Muscle layer of colon (tissue), 2 donors: ENCODE measurements around the gene ATP8B1.
"Not testable (repeated sequence)": the region's sequence is repeated elsewhere in the genome, so short reads cannot be mapped to it uniquely, and the experiment has no call there.

Experiments used
- H3K27ac ChIP-seq: one replicate; pipeline ENCODE4 v1.7.0; 2013; ENCODE audit warnings: low read depth, mild to moderate bottlenecking, low read length, moderate library complexity
- H3K27me3 ChIP-seq, 2 donors: one replicate each; pipeline ENCODE4 v1.7.0; 2013; ENCODE audit warnings: low read length in 2 of 2, mild to moderate bottlenecking in 2 of 2; ENCODE audit not compliant: insufficient read depth in 2 of 2, control insufficient read depth in 1 of 2
- H3K36me3 ChIP-seq: one replicate; pipeline ENCODE4 v1.7.0; 2013; ENCODE audit warnings: mild to moderate bottlenecking, low read length; ENCODE audit not compliant: insufficient read depth
- H3K4me1 ChIP-seq: one replicate; pipeline ENCODE4 v1.7.0; 2013; ENCODE audit warnings: mild to moderate bottlenecking, low read length; ENCODE audit not compliant: insufficient read depth
- H3K4me3 ChIP-seq, 2 donors: one replicate each; pipeline ENCODE4 v1.7.0; 2013; ENCODE audit warnings: low read length in 2 of 2, low read depth in 1 of 2, mild to moderate bottlenecking in 1 of 2, moderate library complexity in 1 of 2
- H3K9ac ChIP-seq: one replicate; pipeline ENCODE4 v1.7.0; 2013; ENCODE audit warnings: low read length
- H3K9me3 ChIP-seq: one replicate; pipeline ENCODE4 v1.7.0; 2013; ENCODE audit warnings: mild to moderate bottlenecking, low read length
- donor health status: abdominal sarcoma.
- donor health status: Adenocarcinoma of cecum.

ATP8B1 gene

DNA sequence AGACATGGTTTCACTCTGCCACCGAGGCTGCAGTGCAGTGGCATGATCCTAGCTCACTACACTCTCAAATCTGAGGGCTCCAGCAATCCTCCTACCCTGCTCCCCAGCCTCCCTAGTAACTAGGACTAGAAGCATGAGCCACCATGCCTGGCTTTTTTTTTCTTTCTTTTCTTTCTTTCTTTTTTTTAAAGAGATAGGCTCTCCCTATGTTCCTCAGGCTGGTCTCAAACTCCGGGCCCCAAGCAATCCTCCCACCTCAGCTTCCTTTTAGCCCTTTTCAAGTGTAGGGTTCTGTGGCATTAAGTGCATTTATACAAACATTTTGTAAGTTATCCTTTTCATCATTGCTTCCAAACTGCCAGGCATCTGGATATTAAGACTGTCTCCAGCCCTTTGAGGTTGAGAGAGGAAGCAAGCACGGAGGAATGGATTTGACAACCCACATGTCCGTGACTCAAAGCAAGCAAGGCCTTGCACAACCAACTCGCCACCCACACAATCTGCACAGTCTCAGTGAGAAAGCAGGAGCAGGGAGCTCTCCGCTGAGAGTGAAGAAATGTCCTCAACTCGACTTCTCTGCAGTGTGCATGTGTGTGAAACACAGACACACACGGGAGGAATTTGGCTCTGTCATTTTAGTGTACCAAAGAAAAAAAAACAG, 65.6 kb downstream of the ATP8B1 start:
- no peak overlapping the region for H3K27ac ChIP-seq
- H3K9me3 ChIP-seq, result peaks cover 4% of the 10 kb centered on the region
- no peak overlapping the region for H3K4me3 ChIP-seq
- H3K9ac ChIP-seq, result no peak overlapping the region
- H3K36me3 ChIP-seq, result no peaks in the 10 kb centered on the region
- no peaks in the 10 kb centered on the region for H3K27me3 ChIP-seq
- H3K4me1 ChIP-seq, result peaks cover 9% of the 10 kb centered on the region

DNA sequence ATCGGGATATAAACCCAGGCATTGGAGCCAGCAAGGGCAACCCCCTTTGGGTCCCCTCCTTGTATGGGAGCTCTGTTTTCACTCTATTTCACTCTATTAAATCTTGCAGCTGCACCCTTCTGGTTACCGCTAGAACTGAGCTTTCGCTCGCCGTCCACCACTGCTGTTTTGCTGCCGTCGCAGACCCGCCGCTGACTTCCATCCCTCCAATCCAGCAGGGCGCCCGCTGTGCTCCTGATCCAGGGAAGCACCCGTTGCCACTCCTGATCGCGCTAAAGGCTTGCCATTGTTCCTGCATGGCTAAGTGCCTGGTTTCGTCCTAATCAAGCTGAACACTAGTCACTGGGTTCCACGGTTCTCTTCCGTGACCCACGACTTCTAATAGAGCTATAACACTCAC, 68.1 kb downstream of the ATP8B1 start:
- H3K36me3 ChIP-seq, H3K27me3 ChIP-seq, H3K4me1 ChIP-seq, H3K9ac ChIP-seq, H3K27ac ChIP-seq, H3K9me3 ChIP-seq, H3K4me3 ChIP-seq: not testable (repeated sequence)

DNA sequence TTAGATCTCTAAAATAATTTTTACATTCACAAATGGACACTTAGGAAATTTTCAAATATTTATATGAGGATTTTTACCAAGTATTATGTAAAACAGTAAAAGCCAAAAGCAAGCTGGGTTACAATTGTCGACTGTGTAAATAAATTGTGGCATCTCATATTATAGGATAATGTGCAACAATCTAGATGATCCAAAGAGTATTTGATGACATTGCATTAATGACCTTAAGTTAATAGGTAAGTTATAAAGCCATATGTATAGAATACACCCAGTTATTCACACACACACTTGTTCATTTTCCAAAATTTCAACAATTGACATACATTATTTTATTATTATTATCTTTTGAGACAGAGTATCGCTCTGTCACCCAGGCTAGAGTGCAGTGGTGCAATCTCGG, 69.3 kb downstream of the ATP8B1 start:
- no peak overlapping the region for H3K27ac ChIP-seq
- no peaks in the 10 kb centered on the region for H3K9me3 ChIP-seq
- H3K4me3 ChIP-seq, result no peak overlapping the region
- no peaks in the 10 kb centered on the region for H3K27me3 ChIP-seq
- H3K36me3 ChIP-seq, result no peaks in the 10 kb centered on the region
- H3K9ac ChIP-seq, result no peak overlapping the region
- H3K4me1 ChIP-seq, result peaks cover 9% of the 10 kb centered on the region

DNA sequence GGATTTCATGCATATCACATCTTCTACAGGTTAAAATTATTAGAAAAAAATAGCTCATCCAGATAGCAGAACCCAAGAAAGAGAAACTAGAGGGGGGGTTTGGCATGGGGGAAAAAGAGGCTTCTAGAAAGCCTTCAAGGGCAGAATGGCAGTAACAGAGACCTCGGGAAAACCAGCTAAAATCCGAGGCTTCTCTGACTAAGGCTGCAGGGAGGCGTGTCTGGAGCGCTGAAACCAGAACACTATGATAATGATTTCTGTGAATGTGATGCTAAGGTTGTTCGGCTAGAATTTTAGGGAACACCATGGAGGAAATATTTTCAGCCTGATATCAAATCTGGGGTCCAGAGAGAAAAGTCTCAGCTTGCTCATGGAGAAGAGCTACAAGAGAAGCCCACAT, 73.0 kb downstream of the ATP8B1 start:
- H3K9ac ChIP-seq, result no peak overlapping the region
- H3K4me3 ChIP-seq, result no peak overlapping the region
- H3K27ac ChIP-seq, result no peak overlapping the region
- H3K27me3 ChIP-seq, result no peaks in the 10 kb centered on the region
- H3K9me3 ChIP-seq, result no peaks in the 10 kb centered on the region
- no peaks in the 10 kb centered on the region for H3K36me3 ChIP-seq
- H3K4me1 ChIP-seq, result no peaks in the 10 kb centered on the region

DNA sequence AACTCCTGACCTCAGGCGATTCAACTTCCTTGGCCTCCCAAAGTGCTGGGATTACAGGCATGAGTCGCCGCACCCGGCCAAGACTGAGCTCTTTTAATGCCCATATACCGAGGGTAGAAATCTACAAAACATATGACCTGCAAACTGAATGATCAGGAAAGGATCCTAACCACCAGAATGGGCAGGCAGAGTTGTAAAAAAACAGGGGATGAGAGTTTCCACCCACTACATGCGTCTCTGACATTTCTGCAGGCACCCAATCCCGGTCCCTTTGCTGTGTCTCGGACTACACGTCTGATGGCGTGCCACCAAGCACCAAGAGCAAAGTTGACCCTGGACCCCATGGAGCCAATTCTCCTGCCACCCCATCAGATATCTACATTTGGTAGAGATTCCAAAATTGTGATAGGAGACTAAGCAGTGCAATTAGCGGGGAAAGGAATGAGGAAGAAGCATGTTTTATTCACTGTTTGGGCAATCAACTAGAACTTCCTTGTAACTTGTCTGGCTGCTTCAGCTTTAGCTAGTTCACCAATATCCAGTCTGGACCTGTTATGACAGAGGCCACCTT, 74.1 kb downstream of the ATP8B1 start:
- Histone ChIP-seq H3K9ac (no peak overlapping the region), H3K4me1 (no peaks in the 10 kb centered on the region), H3K27me3 (no peaks in the 10 kb centered on the region), H3K4me3 (no peak overlapping the region), H3K36me3 (no peaks in the 10 kb centered on the region), H3K27ac (no peak overlapping the region), H3K9me3 (no peaks in the 10 kb centered on the region)

DNA sequence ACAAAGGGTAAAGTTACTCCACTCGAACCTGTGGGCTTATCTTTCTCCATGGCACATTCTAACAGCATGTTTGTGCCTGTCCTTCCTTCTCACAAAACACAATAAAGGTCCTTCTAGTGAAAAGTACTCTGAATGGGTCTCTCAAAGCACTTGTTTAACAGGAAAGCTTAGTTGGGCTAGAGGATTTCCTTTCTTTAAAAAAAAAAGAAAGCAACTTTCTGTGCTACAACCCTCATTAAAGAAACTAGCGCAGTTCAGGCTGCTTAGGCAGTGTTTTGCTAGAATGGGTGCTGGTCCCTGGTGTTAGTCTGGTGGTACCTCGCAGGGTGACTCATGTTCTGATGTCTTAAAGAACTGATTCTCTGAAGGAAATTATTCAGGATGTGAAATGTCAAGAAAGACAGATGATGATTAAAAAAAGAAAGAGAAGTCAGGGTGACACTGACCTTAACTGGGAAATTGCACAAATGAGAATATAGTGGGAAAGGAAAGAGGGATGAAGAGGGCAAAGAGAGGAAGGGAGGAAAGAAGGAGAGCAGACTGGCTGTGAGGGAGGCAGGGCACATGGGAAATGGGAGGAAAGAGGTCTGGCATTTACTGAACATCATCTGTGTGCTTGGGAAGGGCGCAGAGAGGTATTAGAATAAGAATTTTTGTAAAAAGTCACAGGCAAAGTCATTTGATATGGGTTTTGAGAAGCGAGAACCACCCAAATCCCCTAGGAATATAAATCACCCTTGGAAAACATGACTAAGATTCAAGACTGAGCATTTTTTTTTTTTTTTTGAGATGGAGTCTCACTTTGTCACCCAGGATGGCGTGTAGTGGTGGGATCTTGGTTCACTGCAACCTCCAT, 74.9 kb downstream of the ATP8B1 start:
- Histone ChIP-seq H3K27me3 (no peaks in the 10 kb centered on the region), H3K4me1 (no peaks in the 10 kb centered on the region), H3K4me3 (no peak overlapping the region), H3K36me3 (no peaks in the 10 kb centered on the region), H3K9me3 (no peaks in the 10 kb centered on the region), H3K9ac (no peak overlapping the region), H3K27ac (no peak overlapping the region)

DNA sequence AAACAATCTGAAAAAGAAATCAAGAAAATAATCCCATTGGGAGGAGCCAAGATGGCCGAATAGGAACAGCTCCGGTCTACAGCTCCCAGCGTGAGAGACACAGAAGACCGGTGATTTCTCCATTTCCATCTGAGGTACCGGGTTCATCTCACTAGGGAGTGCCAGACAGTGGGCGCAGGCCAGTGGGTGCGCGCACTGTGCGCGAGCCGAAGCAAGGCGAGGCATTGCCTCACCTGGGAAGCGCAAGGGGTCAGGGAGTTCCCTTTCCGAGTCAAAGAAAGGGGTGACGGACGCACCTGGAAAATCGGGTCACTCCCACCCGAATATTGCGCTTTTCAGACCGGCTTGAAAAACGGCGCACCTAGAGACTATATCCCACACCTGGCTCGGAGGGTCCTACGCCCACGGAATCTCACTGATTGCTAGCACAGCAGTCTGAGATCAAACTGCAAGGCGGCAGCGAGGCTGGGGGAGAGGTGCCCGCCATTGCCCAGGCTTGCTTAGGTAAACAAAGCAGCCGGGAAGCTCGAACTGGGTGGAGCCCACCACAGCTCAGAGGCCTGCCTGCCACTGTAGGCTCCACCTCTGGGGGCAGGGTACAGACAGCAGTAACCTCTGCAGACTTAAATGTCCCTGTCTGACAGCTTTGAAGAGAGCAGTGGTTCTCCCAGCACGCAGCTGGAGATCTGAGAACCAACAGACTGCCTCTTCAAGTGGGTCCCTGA, 83.7 kb downstream of the ATP8B1 start:
- H3K9me3 ChIP-seq, H3K36me3 ChIP-seq, H3K4me1 ChIP-seq, H3K4me3 ChIP-seq, H3K27ac ChIP-seq, H3K27me3 ChIP-seq, H3K9ac ChIP-seq: not testable (repeated sequence)

DNA sequence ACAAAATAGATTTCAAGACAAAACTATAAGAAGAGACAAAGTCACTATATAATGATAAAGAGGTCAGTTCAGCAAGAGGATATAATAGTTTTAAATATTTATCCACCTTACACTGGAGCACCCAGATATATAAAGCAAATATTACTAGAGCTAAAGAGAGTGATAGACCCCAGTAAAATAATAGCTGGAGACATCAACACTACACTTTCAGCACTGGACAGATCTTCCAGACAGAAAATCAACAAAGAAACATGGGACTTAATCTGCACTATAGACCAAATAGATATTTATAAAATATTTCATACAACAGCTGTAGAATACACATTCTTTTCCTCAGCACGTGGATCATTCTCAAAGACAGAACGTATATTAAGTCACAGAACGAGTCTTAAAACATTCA, 86.6 kb downstream of the ATP8B1 start:
- H3K9me3 ChIP-seq, result no peaks in the 10 kb centered on the region
- no peak overlapping the region for H3K9ac ChIP-seq
- peaks cover 8% of the 10 kb centered on the region for H3K4me1 ChIP-seq
- H3K27me3 ChIP-seq, result no peaks in the 10 kb centered on the region
- H3K27ac ChIP-seq, result no peak overlapping the region
- no peak overlapping the region for H3K4me3 ChIP-seq
- no peaks in the 10 kb centered on the region for H3K36me3 ChIP-seq

DNA sequence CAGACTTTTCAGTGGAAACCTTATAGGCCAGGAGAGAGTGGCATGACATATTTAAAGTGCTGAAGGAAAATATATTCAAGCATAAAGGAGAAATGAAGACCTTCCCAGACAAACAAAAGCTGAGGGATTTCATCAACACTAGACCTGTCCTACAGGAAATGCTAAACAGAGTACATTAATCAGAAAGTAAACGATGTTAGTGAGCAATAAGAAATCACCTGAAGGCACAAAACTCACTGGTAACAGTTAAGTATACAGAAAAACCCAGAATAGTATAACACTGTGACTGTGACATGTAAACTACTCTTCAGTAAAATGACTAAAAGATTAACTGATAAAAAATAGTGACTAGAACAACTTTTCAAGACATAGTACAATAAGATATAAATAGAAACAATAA, 87.4 kb downstream of the ATP8B1 start:
- H3K27ac ChIP-seq, result no peak overlapping the region
- H3K36me3 ChIP-seq, result no peaks in the 10 kb centered on the region
- no peak overlapping the region for H3K9ac ChIP-seq
- no peaks in the 10 kb centered on the region for H3K9me3 ChIP-seq
- peaks cover 8% of the 10 kb centered on the region for H3K4me1 ChIP-seq
- H3K4me3 ChIP-seq, result no peak overlapping the region
- no peaks in the 10 kb centered on the region for H3K27me3 ChIP-seq

DNA sequence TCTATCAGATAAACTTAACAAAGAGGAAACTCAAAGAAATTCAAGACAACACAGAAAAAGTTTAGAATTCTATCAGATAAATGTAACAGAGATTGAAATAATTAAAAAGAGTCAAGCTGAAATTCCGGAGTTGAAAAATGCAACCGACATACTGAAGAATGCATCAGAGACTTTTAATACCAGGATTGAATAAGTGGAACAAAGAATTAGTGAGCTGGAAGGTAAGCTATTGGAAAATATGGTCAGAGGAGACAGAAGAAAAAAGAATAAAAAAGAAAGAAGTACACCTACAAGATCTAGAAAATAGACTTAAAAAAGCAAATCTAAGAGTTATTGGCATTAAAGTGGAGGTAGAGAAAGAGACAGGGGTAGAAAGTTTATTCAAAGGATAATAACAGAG, 88.0 kb downstream of the ATP8B1 start:
- Histone ChIP-seq H3K9ac (no peak overlapping the region), H3K36me3 (no peaks in the 10 kb centered on the region), H3K4me3 (no peak overlapping the region), H3K27ac (no peak overlapping the region), H3K27me3 (no peaks in the 10 kb centered on the region), H3K4me1 (peaks cover 8% of the 10 kb centered on the region), H3K9me3 (no peaks in the 10 kb centered on the region)

DNA sequence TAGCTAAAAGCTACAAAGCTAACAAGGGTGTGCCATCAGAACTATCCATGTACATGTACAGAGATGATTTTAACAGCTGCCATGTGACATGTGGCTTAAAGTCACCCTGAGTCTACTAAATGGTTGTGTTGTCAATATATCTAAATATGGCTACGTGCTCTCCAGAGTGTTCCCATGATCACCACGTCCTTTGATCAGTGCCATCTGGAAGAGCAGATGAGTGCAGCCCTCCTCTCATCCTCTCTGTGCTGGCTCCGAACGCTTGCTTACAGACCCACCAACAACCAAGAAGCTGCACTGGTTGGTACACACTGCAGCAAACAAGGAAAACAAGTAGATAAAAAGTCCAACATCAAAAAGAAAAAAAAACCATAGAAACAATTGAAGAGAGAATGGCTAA, 92.9 kb downstream of the ATP8B1 start:
- no peak overlapping the region for H3K4me3 ChIP-seq
- H3K4me1 ChIP-seq, result peaks cover 8% of the 10 kb centered on the region
- no peaks in the 10 kb centered on the region for H3K36me3 ChIP-seq
- no peak overlapping the region for H3K9ac ChIP-seq
- H3K27ac ChIP-seq, result no peak overlapping the region
- no peaks in the 10 kb centered on the region for H3K9me3 ChIP-seq
- no peaks in the 10 kb centered on the region for H3K27me3 ChIP-seq
